Body of pancreas (tissue), 4 donors: ENCODE results near the gene ADRM1. TPM values are rescaled to one million over a fixed set of nuclear protein-coding genes. Genes with fewer than 3 reads are reported as not detected.

Experiments used
- ATAC-seq: fragments of 150-250 bp; one replicate; pipeline ENCODE4 v1.9.1; 2016
- DNase-seq, 4 donors: peaks; one replicate each; pipeline ENCODE4 v3.0.0-alpha.2; 2019
- H3K27ac ChIP-seq, 4 donors: fragments of 200-600 bp; sonication (generic); 1 replicate in 3 of 4; 2 replicates in 1 of 4; pipeline versions ENCODE4 v1.5.1 to v1.6.1; 2016 to 2019; ENCODE audit warnings: mild to moderate bottlenecking in 1 of 4, mixed read lengths in 1 of 4, moderate library complexity in 1 of 4
- H3K27me3 ChIP-seq, 2 donors: fragments of 200-600 bp; sonication (generic); one replicate each; pipeline ENCODE4 v1.6.0; 2016; ENCODE audit warnings: mild to moderate bottlenecking in 1 of 2
- H3K36me3 ChIP-seq, 2 donors: fragments of 200-600 bp; sonication (generic); replicated peaks in 1 of 2; 2 replicates each; pipeline ENCODE4 v1.5.1; 2016; ENCODE audit warnings: low read depth in 2 of 2; ENCODE audit not compliant: insufficient read depth in 1 of 2
- H3K4me1 ChIP-seq: fragments of 200-600 bp; sonication (generic); one replicate; pipeline ENCODE4 v1.6.0; 2016
- H3K4me3 ChIP-seq, 2 donors: fragments of 200-600 bp; sonication (generic); 1 replicate in 1 of 2; 2 replicates in 1 of 2; pipeline ENCODE4 v1.5.1; 2016 to 2019
- H3K9me3 ChIP-seq, 3 donors: fragments of 200-600 bp; sonication (generic); 1 replicate in 2 of 3; 2 replicates in 1 of 3; pipeline ENCODE4 v1.5.1; 2016
- POLR2A ChIP-seq, 3 donors: fragments of 450-650 bp; IDR thresholded peaks; one replicate each; pipeline ENCODE4 v1.6.1; 2016; ENCODE audit warnings: antibody characterized with exemption in 3 of 3, mild to moderate bottlenecking in 2 of 3
- WGBS, 2 donors: methylation state at CpG; one replicate each; pipeline ENCODE4 v1.1.5; 2017; 5-methylcytosine and 5-hydroxymethylcytosine counted together
- intact Hi-C: fragments of 100-400 bp; cut with DNase I; formaldehyde crosslinking; loops from one replicate; pipeline ENCODE4 v1.15.1; 2023
- total RNA-seq, 2 donors: library from RNA; depleted of rRNA; stranded (reverse); fragments of >200 nt; gene quantifications; one replicate each; pipeline ENCODE4 v1.1.0, GENCODE V29; 2016
- TF ChIP-seq, protein P1 (sequence below), 7 experiments: fragments of 450-650 bp in 4 of 7; fragments of 200-600 bp in 3 of 7; sonication (generic) in 3 of 7; IDR thresholded peaks; one replicate each; pipeline ENCODE4 v1.5.1; 2016 to 2019; ENCODE audit warnings: antibody characterized with exemption in 7 of 7

ADRM1 gene
- total RNA-seq, 2 donors from 2014 or later, result 79.9 to 104 TPM

GRCh38 chr20:62309198-62309944, 6.6 kb downstream of the ADRM1 start:
- H3K36me3 ChIP-seq, result peaks cover 19 to 22% of the 10 kb centered on the region in 2 donors

GRCh38 chr20:62309947-62310756, 7.4 kb downstream of the ADRM1 start:
- H3K36me3 ChIP-seq, result peaks cover 22 to 24% of the 10 kb centered on the region in 2 donors
- intact Hi-C loops, result loop anchor here (5.0 kb wide), 1 partner anchor 72 kb away; no protein-coding TSS in a partner anchor
- WGBS, 2 donors, result 85 to 92% methylated on average over 15 to 19 of the region's 29 CpGs
- no peak overlapping the region for H3K27ac ChIP-seq
- H3K9me3 ChIP-seq, result no peaks in the 10 kb centered on the region
- no peaks in the 10 kb centered on the region for H3K27me3 ChIP-seq
- peaks cover 15% of the 10 kb centered on the region for H3K4me1 ChIP-seq
- DNase-seq (no peak), ATAC-seq (no peak)
- TF ChIP-seq, protein P1, sequence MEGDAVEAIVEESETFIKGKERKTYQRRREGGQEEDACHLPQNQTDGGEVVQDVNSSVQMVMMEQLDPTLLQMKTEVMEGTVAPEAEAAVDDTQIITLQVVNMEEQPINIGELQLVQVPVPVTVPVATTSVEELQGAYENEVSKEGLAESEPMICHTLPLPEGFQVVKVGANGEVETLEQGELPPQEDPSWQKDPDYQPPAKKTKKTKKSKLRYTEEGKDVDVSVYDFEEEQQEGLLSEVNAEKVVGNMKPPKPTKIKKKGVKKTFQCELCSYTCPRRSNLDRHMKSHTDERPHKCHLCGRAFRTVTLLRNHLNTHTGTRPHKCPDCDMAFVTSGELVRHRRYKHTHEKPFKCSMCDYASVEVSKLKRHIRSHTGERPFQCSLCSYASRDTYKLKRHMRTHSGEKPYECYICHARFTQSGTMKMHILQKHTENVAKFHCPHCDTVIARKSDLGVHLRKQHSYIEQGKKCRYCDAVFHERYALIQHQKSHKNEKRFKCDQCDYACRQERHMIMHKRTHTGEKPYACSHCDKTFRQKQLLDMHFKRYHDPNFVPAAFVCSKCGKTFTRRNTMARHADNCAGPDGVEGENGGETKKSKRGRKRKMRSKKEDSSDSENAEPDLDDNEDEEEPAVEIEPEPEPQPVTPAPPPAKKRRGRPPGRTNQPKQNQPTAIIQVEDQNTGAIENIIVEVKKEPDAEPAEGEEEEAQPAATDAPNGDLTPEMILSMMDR (IDR thresholded peaks at IDR 0.05), result no peak
- TF ChIP-seq POLR2A (IDR thresholded peaks at IDR 0.05), result no peak
- no peak overlapping the region for H3K4me3 ChIP-seq

More at GRCh38 chr20:62309198-62309944, 6.6 kb downstream of the ADRM1 start:
- ATAC-seq, result no peak
- TF ChIP-seq POLR2A (IDR thresholded peaks at IDR 0.05), result no peak
- TF ChIP-seq, protein P1 (IDR thresholded peaks at IDR 0.05), result no peak
- WGBS, 2 donors, result 87 to 93% methylated on average over 8 to 23 of the region's 26 CpGs
- Histone ChIP-seq H3K4me3 (no peak overlapping the region), H3K27ac (no peak overlapping the region), H3K27me3 (no peaks in the 10 kb centered on the region), H3K9me3 (no peaks in the 10 kb centered on the region), H3K4me1 (peaks cover 23% of the 10 kb centered on the region)
- no peak for DNase-seq
- intact Hi-C loops, result loop anchor here (5.0 kb wide), 1 partner anchor 73 kb away; no protein-coding TSS in a partner anchor

- no peak for TF ChIP-seq POLR2A (IDR thresholded peaks at IDR 0.05)
- TF ChIP-seq, protein P1 (IDR thresholded peaks at IDR 0.05), result no peak
- no peak overlapping the region for H3K27ac ChIP-seq
- ATAC-seq (no peak), DNase-seq (no peak)
- H3K9me3 ChIP-seq, result no peaks in the 10 kb centered on the region
- peaks cover 22 to 24% of the 10 kb centered on the region in 2 donors for H3K36me3 ChIP-seq
- H3K4me3 ChIP-seq, result no peak overlapping the region
- whole genome bisulfite sequencing, 2 donors, result 74 to 82% methylated on average over 11 to 20 of the region's 25 CpGs
- no peaks in the 10 kb centered on the region for H3K27me3 ChIP-seq
- H3K4me1 ChIP-seq, result peaks cover 10% of the 10 kb centered on the region
- intact Hi-C loops, result no loop called here
Observed at GRCh38 chr20:62310757-62311121, 7.9 kb downstream of the ADRM1 start.

DNA sequence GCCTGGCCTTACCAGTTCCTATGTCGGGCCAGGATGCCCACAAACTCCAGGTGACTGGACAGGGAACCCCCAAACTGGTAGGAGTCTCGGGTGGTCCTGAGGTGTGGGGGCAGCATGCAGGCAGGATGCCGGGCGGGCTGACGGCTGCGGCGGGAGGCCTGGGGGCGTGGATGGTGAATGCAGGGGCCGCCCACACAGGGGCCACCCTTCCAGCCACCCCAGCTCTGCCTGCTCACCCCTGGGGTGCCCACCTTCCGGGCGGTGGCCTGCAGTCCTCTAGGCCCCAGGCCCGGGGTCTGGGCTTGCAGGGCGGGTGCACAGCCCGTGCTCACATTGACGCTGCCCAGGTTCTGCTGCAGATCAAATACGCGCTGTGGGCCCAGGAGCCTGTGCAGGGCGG, 8.4 kb downstream of the ADRM1 start:
- intact Hi-C loops, result no loop called here
- ATAC-seq (no peak), DNase-seq (no peak)
- TF ChIP-seq POLR2A (IDR thresholded peaks at IDR 0.05), result no peak
- TF ChIP-seq, protein P1 (IDR thresholded peaks at IDR 0.05), result no peak
- 80 to 96% methylated on average over 1 to 15 of the region's 18 CpGs for WGBS, 2 donors
- Histone ChIP-seq H3K4me1 (peaks cover 5% of the 10 kb centered on the region), H3K27ac (no peak overlapping the region), H3K9me3 (no peaks in the 10 kb centered on the region), H3K36me3 (peaks cover 22% of the 10 kb centered on the region in 2 donors), H3K4me3 (no peak overlapping the region), H3K27me3 (no peaks in the 10 kb centered on the region)
